ENCODE results near the gene C2orf76. TPM values are rescaled to one million over a fixed set of nuclear protein-coding genes. Genes with fewer than 3 reads are reported as not detected.
"Not testable (repeated sequence)": the region's sequence is repeated elsewhere in the genome, so short reads cannot be mapped to it uniquely, and the experiment has no call there.

Gene C2orf76
- total and polyA plus RNA-seq, 3 experiments from 2014 or later = 16.5 to 24.7 (median 19.6) TPM

- Mint-ChIP-seq H3K36me3 (peaks cover 0 to 5% (median 0%) of the 10 kb centered on the region in 3 donors), H3K9me3 (no peaks in the 10 kb centered on the region), H3K27ac (no peak overlapping the region), H3K4me3 (no peak overlapping the region), H3K27me3 (no peaks in the 10 kb centered on the region), H3K4me1 (peaks cover 0 to 5% (median 3%) of the 10 kb centered on the region in 3 donors)
- ChIA-PET CTCF (interaction anchor here (0.5 kb wide), 1 partner anchor 1204 kb away, joined by 3 read pairs; no protein-coding TSS in a partner anchor), POLR2A (no interaction called here)
- no peak for DNase-seq
- Histone ChIP-seq H3K4me3 (ENCODE audit: low read length) (no peak overlapping the region), H3K27me3 (ENCODE audit: insufficient read depth, low read length, poor library complexity, severe bottlenecking) (no peaks in the 10 kb centered on the region), H3K27ac (ENCODE audit: low read depth, low read length) (no peak overlapping the region), H3K4me1 (ENCODE audit: insufficient read depth, low read length) (no peaks in the 10 kb centered on the region), H3K36me3 (ENCODE audit: insufficient read depth, low read length) (no peaks in the 10 kb centered on the region), H3K9me3 (ENCODE audit: low read length) (no peaks in the 10 kb centered on the region)
Observed at GRCh38 chr2:119286661-119287060, 80.0 kb downstream of the C2orf76 start.

DNA sequence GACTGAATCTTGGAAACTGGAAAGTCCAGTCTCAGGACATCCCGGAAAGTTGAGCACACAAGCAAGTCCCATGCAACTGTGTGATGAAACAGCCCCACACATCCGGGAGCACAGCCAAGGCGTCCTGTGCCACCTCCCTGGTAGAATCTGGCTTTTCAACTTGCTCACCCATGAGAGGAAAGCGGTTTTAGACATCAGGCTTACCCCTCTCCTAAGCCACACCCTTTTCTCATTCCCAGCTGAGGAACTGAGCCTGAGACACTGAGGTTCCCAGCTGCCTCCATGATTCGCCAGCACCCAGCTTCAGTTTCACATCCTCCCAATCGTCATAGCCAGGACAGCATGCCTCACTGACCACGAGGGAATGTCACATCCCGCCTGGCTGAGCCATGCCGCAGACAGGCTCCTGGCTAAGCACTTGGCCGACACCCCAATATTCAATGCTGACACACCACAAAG lies 82.7 kb downstream of the C2orf76 start:
- no peaks in the 10 kb centered on the region for H3K36me3 ChIP-seq (ENCODE audit: insufficient read depth, low read length)
- H3K4me3 ChIP-seq (ENCODE audit: low read length) = no peak overlapping the region
- Mint-ChIP-seq H3K4me3 (no peak overlapping the region), H3K4me1 (no peaks in the 10 kb centered on the region), H3K27me3 (no peaks in the 10 kb centered on the region), H3K36me3 (peaks cover 0 to 5% (median 0%) of the 10 kb centered on the region in 3 donors), H3K9me3 (no peaks in the 10 kb centered on the region), H3K27ac (no peak overlapping the region)
- DNase-seq = no peak
- CTCF ChIA-PET = no interaction called here
- no peaks in the 10 kb centered on the region for H3K4me1 ChIP-seq (ENCODE audit: insufficient read depth, low read length)
- no peaks in the 10 kb centered on the region for H3K9me3 ChIP-seq (ENCODE audit: low read length)
- H3K27ac ChIP-seq (ENCODE audit: low read depth, low read length) = no peak overlapping the region
- POLR2A ChIA-PET = no interaction called here
- H3K27me3 ChIP-seq (ENCODE audit: insufficient read depth, low read length, poor library complexity, severe bottlenecking) = no peaks in the 10 kb centered on the region

DNA sequence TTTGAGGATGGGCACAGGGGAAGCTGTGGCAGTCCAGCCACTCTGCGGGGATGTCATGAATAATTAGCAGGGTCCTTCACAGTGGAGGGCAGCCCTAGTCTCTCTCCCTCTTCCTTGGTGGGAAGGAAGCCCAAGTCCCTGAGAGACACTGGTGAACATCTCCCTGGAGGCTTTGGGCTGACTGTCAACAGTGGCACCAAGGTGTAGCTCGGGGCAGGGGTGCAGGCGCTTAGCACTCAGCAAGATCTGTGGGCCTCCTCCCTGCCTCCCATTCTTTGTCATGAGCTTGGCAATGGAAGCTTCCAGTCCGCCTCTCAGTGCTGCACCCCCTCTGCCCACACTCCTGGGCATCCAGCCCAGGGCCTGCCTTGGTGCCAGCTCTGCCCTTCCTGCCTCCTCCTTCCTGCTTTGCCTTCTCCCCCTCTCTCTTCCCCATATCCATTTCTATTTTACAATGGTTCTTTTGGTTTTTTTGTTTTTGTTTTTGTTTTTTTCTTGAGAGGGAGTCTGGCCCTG lies 83.6 kb downstream of the C2orf76 start:
- no peaks in the 10 kb centered on the region for H3K27me3 Mint-ChIP-seq
- Histone ChIP-seq H3K36me3 (ENCODE audit: insufficient read depth, low read length) (no peaks in the 10 kb centered on the region), H3K4me3 (ENCODE audit: low read length) (no peak overlapping the region), H3K4me1 (ENCODE audit: insufficient read depth, low read length) (no peaks in the 10 kb centered on the region), H3K27me3 (ENCODE audit: insufficient read depth, low read length, poor library complexity, severe bottlenecking) (no peaks in the 10 kb centered on the region), H3K9me3 (ENCODE audit: low read length) (no peaks in the 10 kb centered on the region), H3K27ac (ENCODE audit: low read depth, low read length) (no peak overlapping the region)
- H3K4me1 Mint-ChIP-seq = no peaks in the 10 kb centered on the region
- H3K9me3 Mint-ChIP-seq = no peaks in the 10 kb centered on the region
- peaks cover 0 to 5% (median 4%) of the 10 kb centered on the region in 3 donors for H3K36me3 Mint-ChIP-seq
- H3K27ac Mint-ChIP-seq = peak overlapping the region in 1 of 8 donors; percentile 16
- CTCF ChIA-PET = interaction anchor here (1.0 kb wide), 1 partner anchor 18 kb away, joined by 3 read pairs; no protein-coding TSS in a partner anchor
- H3K4me3 Mint-ChIP-seq = no peak overlapping the region
- DNase-seq = no peak
- POLR2A ChIA-PET = interaction anchor here (0.5 kb wide), 1 partner anchor 483 kb away, joined by 4 read pairs; no protein-coding TSS in a partner anchor

DNA sequence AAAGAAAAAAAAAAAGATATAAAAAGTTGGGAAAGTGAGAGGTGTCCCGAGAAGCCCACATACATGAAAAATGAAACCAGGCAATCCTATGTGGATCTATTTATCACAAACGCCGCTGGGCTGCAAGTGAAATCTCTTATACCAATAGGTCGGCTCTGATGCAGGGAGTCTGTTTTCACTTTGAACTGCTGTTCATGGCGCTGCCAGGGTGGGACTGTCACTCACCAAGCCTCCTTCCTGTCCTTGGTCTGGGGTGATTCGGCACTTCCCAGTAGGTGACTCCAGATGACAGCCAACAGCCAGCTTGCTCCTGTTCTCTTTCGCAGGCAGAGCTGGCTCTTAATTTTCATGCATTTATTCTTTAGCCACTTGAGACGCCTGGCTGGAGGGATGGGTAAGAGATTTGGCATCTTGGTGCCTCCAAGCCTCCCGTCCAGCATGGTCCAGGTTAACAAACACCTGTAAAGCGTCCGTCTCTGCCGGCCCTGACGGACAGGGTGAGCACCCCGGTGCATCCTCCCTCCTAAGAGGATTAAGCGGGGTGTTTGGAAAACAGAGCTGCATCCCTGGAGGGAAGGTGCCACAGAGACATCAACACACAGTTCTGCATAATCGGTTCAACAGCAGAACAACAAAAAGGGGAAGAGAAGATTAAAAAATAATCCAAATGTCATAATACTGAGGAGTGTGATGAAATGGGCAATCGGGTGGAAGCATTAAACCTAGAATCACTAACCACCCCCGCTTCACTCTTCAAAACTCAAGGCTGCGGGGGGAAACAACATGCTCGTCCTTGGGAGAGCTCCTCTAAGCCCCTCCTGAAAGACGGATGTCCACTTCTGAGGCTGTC lies 84.3 kb downstream of the C2orf76 start:
- CTCF ChIA-PET = interaction anchor here (1.0 kb wide), 1 partner anchor 18 kb away, joined by 3 read pairs; no protein-coding TSS in a partner anchor
- H3K27me3 ChIP-seq (ENCODE audit: insufficient read depth, low read length, poor library complexity, severe bottlenecking) = no peaks in the 10 kb centered on the region
- H3K27ac ChIP-seq (ENCODE audit: low read depth, low read length) = no peak overlapping the region
- POLR2A ChIA-PET = no interaction called here
- H3K36me3 Mint-ChIP-seq = peaks cover 0 to 5% (median 4%) of the 10 kb centered on the region in 3 donors
- DNase-seq = no peak
- H3K36me3 ChIP-seq (ENCODE audit: insufficient read depth, low read length) = no peaks in the 10 kb centered on the region
- H3K9me3 ChIP-seq (ENCODE audit: low read length) = no peaks in the 10 kb centered on the region
- H3K27ac Mint-ChIP-seq = peak overlapping the region in 1 of 8 donors; percentile 16
- H3K27me3 Mint-ChIP-seq = no peaks in the 10 kb centered on the region
- H3K9me3 Mint-ChIP-seq = no peaks in the 10 kb centered on the region
- H3K4me1 ChIP-seq (ENCODE audit: insufficient read depth, low read length) = no peaks in the 10 kb centered on the region
- no peak overlapping the region for H3K4me3 ChIP-seq (ENCODE audit: low read length)
- H3K4me1 Mint-ChIP-seq = no peaks in the 10 kb centered on the region
- H3K4me3 Mint-ChIP-seq = no peak overlapping the region

DNA sequence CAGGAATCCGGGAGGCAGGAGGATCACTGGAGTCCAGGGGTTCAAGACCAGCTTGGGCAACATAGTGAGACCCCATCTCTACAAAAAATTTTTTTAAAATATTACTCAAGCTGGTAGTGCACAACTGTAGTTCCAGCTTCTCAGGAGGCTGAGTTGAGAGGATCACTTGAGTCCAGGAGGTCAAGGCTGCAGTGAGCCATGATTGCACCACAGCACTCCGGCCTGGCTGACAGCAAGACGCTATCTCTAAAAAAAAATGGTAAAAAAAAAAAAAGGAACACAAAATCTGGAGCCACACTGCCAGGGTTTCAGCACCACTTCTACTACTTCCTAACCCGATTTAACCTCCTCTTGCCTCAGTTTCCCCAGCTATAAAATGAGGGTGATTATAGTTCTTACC lies 86.0 kb downstream of the C2orf76 start:
- Histone ChIP-seq H3K4me1 (ENCODE audit: insufficient read depth, low read length) (no peaks in the 10 kb centered on the region), H3K4me3 (ENCODE audit: low read length) (no peak overlapping the region), H3K27ac (ENCODE audit: low read depth, low read length) (no peak overlapping the region), H3K36me3 (ENCODE audit: insufficient read depth, low read length) (no peaks in the 10 kb centered on the region), H3K9me3 (ENCODE audit: low read length) (no peaks in the 10 kb centered on the region), H3K27me3 (ENCODE audit: insufficient read depth, low read length, poor library complexity, severe bottlenecking) (no peaks in the 10 kb centered on the region)
- Mint-ChIP-seq H3K27me3 (no peaks in the 10 kb centered on the region), H3K9me3 (no peaks in the 10 kb centered on the region), H3K36me3 (peaks cover 0 to 4% (median 0%) of the 10 kb centered on the region in 3 donors), H3K27ac (no peak overlapping the region), H3K4me1 (no peaks in the 10 kb centered on the region), H3K4me3 (no peak overlapping the region)
- POLR2A ChIA-PET = interaction anchor here (0.7 kb wide), 1 partner anchor 79 kb away, joined by 14 read pairs; no protein-coding TSS in a partner anchor
- no peak for DNase-seq
- CTCF ChIA-PET = no interaction called here

DNA sequence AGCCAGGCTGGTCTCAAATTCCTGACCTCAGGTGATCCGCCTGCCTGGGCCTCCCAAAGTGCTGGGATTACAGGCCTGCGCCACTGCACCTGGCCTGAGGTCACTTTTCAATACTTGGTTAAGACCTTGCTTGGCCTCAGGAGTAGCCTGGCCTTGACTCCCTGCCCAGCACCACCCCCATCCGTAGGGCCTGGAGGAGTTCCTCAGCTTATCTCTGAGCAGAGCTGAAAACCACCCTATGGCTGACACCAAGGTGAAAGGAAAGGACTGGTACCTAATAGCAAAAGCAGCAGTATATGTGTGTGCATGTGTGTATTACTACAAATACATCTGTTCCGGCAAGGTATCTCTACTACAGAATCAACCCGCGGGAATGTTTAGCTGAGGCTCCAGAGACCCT lies 87.0 kb downstream of the C2orf76 start:
- Mint-ChIP-seq H3K4me3 (no peak overlapping the region), H3K27me3 (no peaks in the 10 kb centered on the region), H3K4me1 (no peaks in the 10 kb centered on the region), H3K9me3 (no peaks in the 10 kb centered on the region), H3K36me3 (peaks cover 0 to 4% (median 0%) of the 10 kb centered on the region in 3 donors), H3K27ac (no peak overlapping the region)
- ChIA-PET POLR2A (no interaction called here), CTCF (no interaction called here)
- no peak overlapping the region for H3K4me3 ChIP-seq (ENCODE audit: low read length)
- H3K4me1 ChIP-seq (ENCODE audit: insufficient read depth, low read length) = no peaks in the 10 kb centered on the region
- H3K27ac ChIP-seq (ENCODE audit: low read depth, low read length) = no peak overlapping the region
- DNase-seq = no peak
- H3K36me3 ChIP-seq (ENCODE audit: insufficient read depth, low read length) = no peaks in the 10 kb centered on the region
- H3K27me3 ChIP-seq (ENCODE audit: insufficient read depth, low read length, poor library complexity, severe bottlenecking) = no peaks in the 10 kb centered on the region
- H3K9me3 ChIP-seq (ENCODE audit: low read length) = no peaks in the 10 kb centered on the region

- Mint-ChIP-seq H3K4me1 (no peaks in the 10 kb centered on the region), H3K27ac (no peak overlapping the region), H3K9me3 (peaks cover 0 to 3% (median 0%) of the 10 kb centered on the region in 5 donors), H3K36me3 (peaks cover 0 to 4% (median 0%) of the 10 kb centered on the region in 3 donors), H3K27me3 (no peaks in the 10 kb centered on the region), H3K4me3 (no peak overlapping the region)
- Histone ChIP-seq H3K4me3 (ENCODE audit: low read length) (no peak overlapping the region), H3K27me3 (ENCODE audit: insufficient read depth, low read length, poor library complexity, severe bottlenecking) (no peaks in the 10 kb centered on the region), H3K4me1 (ENCODE audit: insufficient read depth, low read length) (no peaks in the 10 kb centered on the region), H3K36me3 (ENCODE audit: insufficient read depth, low read length) (no peaks in the 10 kb centered on the region), H3K9me3 (ENCODE audit: low read length) (no peaks in the 10 kb centered on the region), H3K27ac (ENCODE audit: low read depth, low read length) (no peak overlapping the region)
- POLR2A ChIA-PET = no interaction called here
- CTCF ChIA-PET = interaction anchor here (0.7 kb wide), 1 partner anchor 46 kb away, joined by 3 read pairs; no protein-coding TSS in a partner anchor
- DNase-seq = no peak
Observed at GRCh38 chr2:119278946-119279345, 87.7 kb downstream of the C2orf76 start.

- H3K36me3 ChIP-seq (ENCODE audit: insufficient read depth, low read length); DNase-seq; H3K4me1 ChIP-seq (ENCODE audit: insufficient read depth, low read length); H3K36me3 Mint-ChIP-seq; H3K27me3 Mint-ChIP-seq; H3K9me3 ChIP-seq (ENCODE audit: low read length); H3K4me1 Mint-ChIP-seq; H3K27ac ChIP-seq (ENCODE audit: low read depth, low read length); H3K27me3 ChIP-seq (ENCODE audit: insufficient read depth, low read length, poor library complexity, severe bottlenecking); H3K27ac Mint-ChIP-seq; H3K4me3 ChIP-seq (ENCODE audit: low read length); CTCF ChIA-PET; POLR2A ChIA-PET; H3K4me3 Mint-ChIP-seq; H3K9me3 Mint-ChIP-seq: not testable (repeated sequence)
Observed at GRCh38 chr2:119278385-119278784, 88.2 kb downstream of the C2orf76 start.
